ENCODE results near the gene POLRMT.
"Not testable (repeated sequence)": the region's sequence is repeated elsewhere in the genome, so short reads cannot be mapped to it uniquely, and the experiment has no call there.

Gene POLRMT

GRCh38 chr19:633068-633785, at the start of gene POLRMT:
TSS of gene POLRMT (minus strand) at chr19:633537. CDS start at chr19:633512, 25 bp downstream.
- DNase-seq, result peak; percentile 93

GRCh38 chr19:682678-683320, 49.5 kb upstream of the POLRMT start:
- no peak for DNase-seq

GRCh38 chr19:681029-682019, 48.0 kb upstream of the POLRMT start:
- DNase-seq, result peak; percentile 63

- DNase-seq, result peak; percentile 89
Measured at GRCh38 chr19:680287-681028, 47.1 kb upstream of the POLRMT start.

GRCh38 chr19:679418-680286, 46.3 kb upstream of the POLRMT start:
- DNase-seq, result peak; percentile 19

DNA sequence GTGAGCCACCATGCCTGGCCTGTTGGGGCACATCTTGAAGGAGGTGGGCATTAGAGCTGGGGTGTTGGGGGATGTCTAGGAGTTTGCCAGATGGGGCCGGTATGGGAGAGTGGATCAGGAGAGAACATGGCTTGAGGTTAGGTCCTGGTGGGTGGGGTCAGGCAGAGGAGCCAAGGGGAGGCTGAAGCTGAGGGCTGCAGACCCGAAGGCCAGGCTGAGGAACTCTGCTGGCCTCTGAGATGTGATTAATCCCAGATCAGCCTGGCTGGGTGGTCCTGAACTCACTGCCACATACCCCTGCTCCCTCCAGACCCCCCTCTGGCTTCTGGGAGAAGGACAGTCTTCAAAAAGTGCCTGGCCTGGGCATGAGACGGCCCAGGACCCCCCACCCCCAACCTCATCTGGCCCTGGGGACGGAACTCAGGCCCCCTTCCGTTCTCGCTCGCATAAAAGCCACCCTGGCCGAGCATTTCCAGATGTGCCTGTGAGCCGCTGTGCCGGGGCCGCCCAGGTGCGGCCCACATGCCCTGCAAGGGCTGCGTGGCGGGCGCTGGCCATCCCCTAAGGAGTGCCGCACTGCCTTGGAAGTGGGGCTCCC, 45.6 kb upstream of the POLRMT start:
- DNase-seq, result no peak

GRCh38 chr19:677601-678436, 44.5 kb upstream of the POLRMT start:
- DNase-seq, result no peak

DNA sequence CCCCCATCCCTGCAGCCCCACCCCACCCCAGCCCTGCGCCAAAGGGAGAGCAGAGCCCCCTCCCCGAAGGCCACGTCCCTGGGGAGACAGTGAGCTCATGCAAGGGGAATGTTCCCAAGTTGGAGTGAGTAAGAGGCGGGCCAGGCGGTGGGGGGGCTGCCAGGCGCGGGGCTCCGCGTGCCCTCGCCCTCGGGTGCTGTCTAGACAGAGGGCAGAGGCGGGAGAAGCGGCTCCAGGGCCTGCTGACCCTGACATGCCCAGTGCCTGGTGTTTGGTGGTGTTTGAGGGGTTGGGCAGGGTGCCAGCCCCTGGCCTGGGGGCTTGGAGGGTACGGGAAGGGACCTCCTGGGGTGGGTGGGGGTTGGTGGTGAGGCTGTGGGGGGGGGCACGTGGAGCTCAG, 43.9 kb upstream of the POLRMT start:
- no peak for DNase-seq

DNA sequence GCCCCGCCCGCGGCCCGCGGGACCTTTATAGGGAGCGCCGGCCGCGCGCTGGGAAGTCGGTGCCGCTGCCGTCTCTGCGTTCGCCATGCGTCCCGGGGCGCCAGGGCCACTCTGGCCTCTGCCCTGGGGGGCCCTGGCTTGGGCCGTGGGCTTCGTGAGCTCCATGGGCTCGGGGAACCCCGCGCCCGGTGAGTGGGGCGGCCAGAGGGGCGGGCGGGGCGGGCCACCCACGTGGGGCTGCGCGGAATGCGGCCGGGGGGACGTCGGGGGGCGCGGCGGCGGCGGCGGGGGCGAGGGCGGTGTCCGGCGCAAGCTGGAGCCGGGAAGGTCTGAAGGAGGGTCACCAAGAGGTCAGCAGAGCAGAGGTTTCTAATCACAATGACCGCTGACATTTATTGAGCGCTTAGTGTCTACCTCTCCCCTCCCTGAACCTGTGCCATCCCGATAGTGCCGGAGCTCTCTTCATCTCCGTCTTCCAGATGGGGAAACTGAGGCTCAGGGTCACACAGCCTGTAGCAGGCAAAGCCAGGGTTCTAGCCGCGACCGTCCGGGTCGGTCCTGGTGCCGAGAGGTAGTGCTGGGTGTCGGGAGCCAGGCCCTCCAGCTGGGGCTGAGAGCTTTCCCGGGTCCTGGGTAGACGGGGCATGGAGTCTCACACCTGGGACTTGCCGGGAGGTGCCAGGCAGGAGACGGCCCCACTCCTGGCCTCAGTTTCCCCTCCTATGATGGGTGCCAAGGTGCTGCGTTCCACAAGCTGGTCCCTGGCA, 43.2 kb upstream of the POLRMT start, which contains the start of gene FSTL3:
FSTL3 (plus strand) TSS at position 54 of the 767 bp plus-strand sequence; CDS start at position 86, 32 bp downstream.
- DNase-seq, result no peak

GRCh38 chr19:676007-676338, 42.6 kb upstream of the POLRMT start:
- no peak for DNase-seq

- DNase-seq, result no peak
Measured at GRCh38 chr19:674282-675151, 41.2 kb upstream of the POLRMT start.

DNA sequence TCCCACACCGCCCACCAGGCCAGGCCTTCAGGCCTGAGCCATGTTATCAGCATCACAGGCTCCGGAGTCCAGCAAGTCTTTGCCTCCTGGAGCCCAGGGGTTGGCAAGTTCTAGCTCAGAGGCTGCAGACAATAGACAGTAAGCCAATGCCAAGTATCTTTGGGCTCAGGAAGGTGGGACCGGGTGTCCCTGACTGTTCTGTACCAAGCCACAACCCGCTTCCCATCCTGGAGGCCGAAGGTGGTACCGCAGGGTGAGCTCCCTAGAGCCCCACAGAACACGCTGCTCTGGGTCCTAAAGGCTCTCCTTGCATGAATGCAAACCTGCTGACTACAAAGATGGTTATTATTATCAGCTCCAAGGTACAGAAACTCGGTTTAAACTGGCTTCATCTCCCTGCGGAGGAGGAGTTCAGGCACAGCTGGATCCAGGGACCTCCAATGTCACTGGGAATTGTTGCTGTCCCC, 37.3 kb upstream of the POLRMT start:
- DNase-seq, result no peak

- peak; percentile 91 for DNase-seq
Measured at GRCh38 chr19:668675-669434, 35.5 kb upstream of the POLRMT start.

DNA sequence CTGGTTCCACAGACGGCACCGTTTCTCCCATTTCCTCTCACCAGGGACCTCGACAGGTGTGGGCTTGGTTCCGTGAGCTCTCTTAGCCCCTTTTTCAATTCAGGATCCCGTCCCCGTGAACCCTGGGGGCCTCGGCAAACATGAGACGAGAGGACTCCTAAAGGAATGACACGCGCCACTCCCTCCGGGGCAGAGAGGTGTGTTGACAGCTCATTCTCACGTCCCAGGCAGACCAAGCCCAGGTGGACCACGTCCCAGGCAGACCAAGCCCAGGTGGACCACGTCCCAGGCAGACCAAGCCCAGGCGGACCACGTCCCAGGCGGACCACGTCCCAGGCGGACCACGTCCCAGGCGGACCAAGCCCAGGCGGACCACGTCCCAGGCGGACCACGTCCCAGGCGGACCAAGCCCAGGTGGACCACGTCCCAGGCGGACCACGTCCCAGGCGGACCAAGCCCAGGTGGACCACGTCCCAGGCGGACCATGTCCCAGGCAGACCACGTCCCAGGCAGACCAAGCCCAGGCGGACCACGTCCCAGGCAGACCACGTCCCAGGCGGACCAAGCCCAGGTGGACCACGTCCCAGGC, 33.7 kb upstream of the POLRMT start:
- not testable (repeated sequence) for DNase-seq

GRCh38 chr19:664913-665443, 31.6 kb upstream of the POLRMT start:
- peak; percentile 49 for DNase-seq

GRCh38 chr19:663682-664117, 30.4 kb upstream of the POLRMT start:
- peak; percentile 46 for DNase-seq
